NOMO-1 (cell line): ENCODE results near the gene FCN3.

Experiments used
- DNase-seq, 2 experiments: peaks; one replicate each; lab custom pipeline; 2025; ENCODE audit not compliant: unreplicated experiment in 2 of 2; lab: John Stamatoyannopoulos, UW

The FCN3 gene

DNA sequence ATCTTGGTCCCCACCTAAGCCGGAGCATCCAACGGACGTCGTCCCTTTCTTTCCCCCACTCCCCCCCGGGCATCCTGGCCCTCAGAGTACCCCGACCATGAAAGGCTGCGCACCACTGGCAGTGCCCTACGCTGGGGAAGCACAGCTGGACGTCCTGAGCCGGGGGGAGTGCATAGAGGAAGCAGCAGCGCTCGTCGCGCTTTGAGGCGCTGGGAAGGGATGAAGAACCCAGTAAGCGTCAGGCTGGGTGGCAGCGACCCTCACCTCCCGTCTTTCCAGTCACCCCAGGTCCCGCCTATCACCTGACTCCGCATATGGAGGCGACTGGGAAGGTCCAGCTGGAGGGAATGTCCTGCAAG, 13.6 kb downstream of the FCN3 start:
- DNase-seq = no peak

DNA sequence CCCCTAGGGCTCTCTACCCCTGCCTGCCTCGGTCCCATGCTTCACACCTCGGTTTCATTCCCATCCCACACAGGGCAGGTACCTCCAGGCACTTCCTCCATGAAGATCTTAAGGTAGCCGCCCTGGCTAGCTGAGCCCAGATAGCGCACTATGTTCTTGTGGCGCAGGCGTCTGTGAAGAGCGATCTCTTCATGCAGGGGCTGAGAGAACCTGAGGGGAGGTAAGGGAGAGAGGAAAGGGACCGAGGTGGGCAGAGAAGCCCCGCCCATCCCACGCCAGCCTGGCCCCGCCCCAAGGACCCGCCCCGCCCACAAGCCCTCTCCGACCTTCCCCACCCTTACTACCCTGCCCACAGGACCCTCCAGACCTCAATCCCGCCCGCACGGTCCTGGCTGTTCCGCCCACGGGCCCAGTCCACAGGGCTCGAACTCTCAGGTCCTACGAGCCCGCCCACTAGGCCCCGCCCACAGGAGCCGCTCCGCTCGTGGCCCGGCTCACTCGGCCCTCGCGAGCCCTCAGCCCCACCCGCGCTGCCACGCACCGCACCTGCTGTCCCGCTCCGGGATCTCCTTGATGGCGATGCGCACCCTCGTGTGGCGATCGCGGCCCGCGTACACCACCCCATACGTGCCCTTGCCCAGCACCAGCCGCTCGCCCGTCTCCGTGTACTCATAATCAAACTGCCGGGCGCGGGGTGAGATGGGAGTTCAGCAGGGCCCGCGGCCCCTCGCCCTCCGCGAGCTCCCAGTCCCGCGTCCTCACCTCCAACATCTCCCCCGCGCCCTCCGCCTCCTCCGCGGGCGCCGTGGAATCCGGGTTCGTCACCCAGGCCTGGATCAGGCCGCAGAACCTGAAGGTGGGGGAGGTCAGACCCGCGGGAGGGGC, 14.2 kb downstream of the FCN3 start:
- no peak for DNase-seq

DNA sequence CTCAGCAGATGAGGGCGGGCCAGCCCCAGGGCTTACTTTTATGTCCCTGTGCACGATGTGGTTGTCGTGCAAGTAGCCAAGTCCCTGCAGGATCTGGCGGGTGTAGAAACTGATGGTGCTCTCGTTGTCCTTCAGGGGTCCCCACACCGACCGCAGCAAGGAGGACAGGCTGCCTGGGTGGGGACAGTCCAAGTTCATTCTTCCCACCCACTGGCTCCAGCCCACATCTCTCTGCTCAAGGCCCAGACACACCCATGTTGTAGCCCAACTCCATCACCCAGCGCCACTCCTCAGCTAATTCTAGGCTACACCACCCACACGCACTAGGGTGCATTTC, 14.8 kb downstream of the FCN3 start:
- no peak for DNase-seq

DNA sequence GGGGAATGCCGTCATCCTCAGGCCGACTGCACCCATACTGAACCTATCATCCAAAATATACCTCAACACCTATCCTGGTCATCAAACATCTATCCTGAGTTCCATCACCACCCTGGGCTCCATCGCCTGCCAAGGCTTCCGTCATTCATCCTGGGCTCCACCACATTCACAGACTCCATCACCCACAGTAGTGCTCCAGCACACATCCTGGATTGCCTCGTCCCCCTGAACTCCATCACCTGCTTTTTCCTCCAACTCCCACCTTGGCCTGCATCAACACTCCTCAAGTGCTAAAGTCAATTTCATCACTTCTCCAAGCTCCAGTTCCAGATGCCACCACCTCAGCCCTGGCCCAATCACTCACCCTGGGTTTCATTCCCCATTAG, 15.7 kb downstream of the FCN3 start:
- DNase-seq = no peak

DNA sequence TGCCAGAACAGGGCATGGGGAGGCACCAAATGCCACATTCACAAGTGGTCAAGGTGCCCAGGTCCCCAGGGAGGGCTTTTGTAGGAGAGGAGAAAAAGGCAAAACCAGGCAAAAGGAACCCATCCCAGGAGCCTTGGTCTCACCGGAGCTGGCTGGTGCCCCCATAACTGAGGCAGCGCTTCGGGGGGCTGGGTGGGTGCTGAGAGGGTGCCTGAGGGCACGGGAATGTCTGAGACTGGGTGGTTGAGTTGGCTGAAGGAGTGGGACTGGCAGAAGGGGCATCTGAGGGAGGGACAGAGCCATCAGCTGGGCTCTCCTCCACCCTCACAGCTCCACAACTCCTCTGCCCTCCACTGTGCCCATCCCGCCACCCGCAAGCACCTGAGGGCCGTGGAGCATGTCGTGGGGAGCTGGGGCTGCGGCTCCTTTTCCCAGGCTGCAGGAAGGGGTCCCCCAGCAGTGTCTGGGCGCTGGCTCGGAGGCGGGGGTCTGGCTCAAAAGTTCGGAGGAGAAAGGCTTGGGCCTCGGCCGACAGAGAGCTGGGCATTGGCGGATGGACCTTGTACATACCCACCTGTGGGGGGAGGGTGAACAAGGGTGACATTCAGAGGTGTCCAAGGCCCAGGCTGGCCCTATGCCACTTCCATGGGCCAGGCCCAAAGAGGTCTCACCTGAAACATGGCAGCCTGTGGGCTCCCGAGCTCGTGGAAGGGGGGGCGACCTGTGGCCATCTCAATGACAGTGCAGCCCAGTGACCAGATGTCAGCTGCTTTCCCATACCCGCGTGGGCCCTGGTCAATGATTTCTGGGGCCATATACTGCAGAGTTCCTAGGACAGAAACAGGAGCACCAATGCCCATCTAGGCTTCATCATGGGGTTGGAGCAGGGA, 16.3 kb downstream of the FCN3 start:
- no peak for DNase-seq

DNA sequence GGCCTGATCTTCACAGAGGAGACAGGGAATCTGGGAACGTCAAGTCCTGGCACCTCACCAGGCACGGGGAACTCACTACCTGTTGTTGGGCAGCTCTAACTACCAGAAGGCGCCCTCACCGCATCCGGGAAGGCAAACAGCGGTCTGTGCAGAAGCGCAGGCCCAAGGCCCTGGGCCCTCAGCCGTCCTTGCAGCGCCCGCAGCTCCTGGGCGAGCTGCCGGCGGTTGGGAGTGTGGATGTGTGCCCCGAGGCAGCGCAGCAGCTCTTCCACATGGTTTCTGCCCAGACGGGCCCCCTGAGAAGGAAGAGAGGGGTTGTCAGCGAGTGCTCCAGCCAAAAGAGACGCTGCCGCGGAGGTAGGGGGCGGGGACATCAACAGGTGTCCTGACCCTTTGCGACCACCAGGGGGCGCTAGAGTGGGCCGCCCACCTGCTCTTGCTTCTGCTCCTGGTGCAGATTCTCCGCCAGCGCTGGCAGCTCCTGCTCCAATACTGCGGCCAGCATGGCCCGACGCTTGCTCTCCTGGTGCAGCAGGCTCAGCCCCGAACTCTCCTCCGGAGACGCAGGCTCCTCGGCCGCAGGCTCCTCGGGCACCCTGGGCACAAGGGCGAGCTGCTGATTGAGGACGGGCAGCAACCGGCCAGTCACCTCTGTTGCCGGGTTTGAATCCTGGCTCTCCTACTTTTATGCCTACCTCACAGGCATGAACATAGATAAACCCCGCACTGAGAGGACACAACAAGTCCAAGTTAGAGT, 17.2 kb downstream of the FCN3 start:
- DNase-seq = peak; percentile 71 to 74

DNA sequence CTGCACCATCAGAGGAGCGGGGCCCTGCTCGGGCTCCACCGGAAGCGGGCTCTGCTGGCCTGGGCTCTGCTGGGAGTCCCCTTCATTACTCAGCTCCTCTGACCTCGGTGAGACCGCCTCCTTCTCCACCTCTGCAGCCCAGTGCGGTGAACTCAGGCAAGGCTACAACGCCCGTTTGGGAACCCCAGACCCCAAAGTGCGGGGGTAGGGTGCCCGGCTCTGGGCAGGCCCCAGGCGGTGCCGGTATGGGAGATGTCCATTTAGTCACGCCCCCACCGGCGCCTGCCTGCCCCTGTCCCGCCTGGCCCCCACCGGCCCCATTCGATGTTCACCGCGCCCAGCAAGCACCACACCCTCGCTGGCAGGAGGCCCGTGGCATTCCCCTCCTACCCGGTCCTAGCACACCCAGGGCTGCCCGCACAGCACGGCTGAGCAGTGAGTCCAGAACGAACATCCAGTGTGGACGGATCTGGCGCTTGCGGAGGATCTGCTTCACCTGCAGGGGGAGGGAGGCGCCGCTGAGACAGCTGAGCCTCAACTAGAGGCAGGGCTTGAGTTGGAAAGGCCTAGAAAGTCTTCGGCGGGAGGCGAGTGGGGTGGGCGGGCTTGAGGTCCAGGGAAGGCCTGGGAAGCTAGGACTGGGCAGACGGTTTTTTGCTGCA, 17.9 kb downstream of the FCN3 start:
- no peak for DNase-seq

DNA sequence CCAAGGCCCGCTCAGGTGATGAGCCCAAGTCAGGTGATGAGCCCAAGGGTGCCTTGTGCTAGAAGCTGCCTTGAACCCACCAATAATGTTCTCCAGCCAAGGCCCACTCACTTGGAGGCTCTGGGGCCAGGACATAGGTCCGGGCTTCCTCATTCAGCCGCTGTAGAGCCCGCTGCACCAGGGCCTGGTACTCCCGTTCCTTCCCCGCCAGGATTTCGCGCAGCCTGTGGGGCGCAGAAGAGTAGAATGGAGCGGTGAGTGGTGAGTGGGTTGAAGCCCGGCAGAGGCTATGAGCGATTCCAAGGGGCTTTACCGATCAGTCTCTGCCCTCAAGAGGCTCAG, 18.4 kb downstream of the FCN3 start:
- DNase-seq = no peak

DNA sequence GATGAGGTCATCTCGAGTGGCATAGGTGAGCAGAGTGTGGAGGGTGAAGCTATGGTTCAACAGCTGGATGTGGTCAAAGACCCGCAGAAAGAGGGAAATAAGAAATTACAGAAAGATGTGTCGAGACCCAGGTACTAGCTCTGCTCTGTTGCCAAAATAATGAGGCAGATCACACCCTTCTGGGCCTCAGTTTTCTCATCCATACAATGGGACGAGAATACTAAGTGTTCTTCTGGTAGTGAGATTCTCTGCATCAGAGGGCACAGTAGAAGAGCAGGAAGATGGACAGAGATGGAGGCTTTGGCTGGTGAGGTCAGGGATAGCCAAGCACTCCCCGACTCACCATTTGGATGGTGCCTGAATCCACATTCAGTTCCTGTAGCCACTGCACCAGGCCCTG, 18.9 kb downstream of the FCN3 start:
- no peak for DNase-seq

DNA sequence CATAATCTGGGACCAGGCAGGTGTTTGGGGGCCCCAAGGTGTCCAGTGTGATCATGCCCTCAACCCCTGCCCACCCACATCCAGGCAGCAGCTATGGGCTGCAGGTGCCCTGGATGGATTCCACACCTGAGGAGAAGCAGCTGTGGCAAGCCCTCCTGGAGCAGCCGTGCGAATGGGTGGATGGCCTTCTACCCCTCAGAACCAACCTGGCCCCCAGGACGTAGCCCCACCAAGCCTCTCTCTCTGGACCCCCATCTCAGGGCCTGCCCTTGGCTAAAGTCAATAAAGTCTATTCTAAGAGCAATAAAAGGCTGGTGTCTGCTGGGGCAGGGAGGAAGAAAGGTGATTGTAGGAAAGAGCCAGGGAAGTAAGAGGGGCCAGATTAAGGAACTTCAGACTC, 21.0 kb downstream of the FCN3 start:
- no peak for DNase-seq

DNA sequence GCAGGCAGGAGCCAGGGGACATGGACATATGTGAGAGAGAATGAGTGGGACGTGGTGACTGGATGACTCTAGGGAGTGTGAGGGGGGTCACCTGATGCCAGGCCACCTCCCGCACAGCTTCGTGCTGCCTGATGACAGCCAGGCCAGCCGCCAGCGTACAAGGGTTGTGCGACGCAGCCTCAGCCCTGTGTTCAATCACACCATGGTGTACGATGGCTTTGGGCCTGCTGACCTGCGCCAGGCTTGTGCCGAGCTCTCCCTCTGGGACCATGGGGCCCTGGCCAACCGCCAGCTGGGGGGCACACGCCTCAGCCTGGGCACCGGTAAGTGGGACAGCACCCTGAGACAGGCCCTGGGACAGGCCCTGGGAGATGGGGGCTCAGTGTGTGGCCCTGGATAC, 21.5 kb downstream of the FCN3 start:
- DNase-seq = no peak

DNA sequence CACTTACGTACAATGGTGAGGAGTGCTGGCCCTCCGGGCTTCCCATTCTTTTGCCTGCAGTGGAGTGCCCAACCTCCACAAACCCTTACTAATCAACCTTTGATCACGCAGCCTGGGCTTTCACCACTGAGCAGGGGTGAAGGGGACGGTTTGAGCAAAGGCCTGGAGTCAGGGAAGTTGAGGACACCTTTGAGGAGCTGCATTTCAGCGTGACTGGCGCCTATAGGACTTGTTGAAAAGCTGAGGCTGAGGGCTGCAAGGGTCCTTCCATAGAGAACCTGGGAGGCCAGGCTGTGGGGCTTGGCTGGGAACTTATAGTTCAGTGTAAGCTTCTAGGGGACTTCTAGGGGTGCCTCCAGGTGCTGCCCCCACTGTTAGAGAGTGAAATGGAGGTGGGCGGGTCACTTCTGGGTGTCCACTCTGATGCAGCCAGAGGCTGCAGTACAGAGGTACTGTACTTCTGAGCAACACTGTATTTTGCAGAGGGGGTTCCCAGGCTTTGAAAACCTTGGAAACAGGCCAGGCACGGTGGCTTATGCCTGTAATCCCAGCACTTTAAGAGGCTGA, 23.0 kb downstream of the FCN3 start:
- no peak for DNase-seq

DNA sequence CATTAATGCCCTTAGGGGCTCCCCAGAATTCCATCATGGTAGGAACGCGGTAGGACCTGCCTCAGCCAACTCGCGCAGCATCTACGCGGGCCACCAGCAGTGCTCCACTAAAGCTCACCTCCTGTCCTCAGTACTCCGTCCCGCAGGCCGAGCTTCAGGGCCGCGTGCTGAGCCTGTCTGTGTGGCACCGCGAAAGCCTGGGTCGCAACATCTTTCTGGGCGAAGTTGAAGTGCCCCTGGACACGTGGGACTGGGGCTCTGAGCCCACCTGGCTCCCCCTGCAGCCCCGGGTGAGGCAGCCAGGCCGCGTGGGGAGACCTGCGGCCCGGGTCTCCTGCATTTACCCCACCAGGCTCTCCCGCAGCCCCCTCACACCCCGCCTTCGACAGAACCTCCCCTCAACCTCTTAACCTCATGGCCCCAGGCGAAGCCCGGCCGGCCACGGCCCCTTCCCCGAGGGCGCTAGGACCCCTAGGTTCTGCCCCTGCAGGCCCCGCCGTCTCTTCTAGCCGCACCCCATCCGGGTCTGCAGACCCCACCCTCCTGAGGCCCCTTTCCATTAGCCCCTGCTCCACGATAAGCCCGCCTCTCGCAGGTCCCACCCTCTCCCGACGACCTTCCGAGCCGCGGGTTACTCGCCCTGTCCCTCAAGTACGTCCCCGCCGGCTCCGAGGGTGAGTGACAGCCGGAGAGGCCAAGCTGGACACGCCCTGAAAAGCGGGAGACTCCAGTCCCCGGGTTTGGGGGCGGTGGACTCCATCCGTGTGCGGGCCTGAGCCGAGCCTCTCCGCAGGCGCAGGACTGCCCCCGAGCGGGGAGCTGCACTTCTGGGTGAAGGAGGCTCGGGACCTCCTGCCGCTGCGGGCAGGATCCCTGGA, 23.7 kb downstream of the FCN3 start:
- DNase-seq = no peak

DNA sequence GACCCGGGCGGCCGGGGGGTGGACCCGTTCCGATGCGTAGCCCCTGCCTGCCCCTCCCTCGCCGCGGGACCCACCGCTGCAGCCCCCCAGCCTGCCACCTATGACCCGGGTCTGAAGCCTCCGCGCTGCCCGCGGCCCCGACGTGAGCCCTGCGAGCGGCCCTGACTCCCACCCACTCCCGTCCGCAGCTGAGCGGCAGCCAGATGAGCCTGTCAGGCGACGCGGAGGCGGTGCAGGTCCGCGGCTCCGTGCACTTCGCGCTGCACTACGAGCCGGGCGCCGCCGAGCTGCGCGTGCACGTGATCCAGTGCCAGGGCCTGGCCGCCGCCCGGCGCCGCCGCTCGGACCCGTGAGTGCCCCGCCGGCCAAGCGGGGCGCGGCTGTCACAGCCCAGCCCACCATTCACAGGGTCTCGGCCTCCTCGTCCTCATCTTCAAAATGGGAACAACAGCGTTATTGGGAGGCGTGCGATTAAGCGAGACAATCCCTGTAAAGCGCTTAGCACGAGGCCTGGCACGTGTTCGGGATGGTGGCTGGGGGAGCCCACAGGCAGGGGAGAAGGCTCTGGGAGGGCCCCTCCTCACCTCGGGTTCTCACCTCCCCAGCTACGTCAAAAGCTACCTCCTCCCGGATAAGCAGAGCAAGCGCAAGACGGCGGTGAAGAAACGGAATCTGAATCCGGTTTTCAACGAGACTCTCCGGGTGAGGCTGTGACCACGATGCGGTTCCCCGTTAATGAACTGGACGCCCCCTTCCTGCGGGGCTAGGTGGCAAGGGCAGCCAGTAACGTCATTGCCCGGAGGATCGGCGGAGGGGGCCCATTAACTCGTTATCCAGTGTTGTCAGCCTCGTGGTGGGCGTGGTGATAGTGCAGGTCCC, 24.6 kb downstream of the FCN3 start:
- no peak for DNase-seq

DNA sequence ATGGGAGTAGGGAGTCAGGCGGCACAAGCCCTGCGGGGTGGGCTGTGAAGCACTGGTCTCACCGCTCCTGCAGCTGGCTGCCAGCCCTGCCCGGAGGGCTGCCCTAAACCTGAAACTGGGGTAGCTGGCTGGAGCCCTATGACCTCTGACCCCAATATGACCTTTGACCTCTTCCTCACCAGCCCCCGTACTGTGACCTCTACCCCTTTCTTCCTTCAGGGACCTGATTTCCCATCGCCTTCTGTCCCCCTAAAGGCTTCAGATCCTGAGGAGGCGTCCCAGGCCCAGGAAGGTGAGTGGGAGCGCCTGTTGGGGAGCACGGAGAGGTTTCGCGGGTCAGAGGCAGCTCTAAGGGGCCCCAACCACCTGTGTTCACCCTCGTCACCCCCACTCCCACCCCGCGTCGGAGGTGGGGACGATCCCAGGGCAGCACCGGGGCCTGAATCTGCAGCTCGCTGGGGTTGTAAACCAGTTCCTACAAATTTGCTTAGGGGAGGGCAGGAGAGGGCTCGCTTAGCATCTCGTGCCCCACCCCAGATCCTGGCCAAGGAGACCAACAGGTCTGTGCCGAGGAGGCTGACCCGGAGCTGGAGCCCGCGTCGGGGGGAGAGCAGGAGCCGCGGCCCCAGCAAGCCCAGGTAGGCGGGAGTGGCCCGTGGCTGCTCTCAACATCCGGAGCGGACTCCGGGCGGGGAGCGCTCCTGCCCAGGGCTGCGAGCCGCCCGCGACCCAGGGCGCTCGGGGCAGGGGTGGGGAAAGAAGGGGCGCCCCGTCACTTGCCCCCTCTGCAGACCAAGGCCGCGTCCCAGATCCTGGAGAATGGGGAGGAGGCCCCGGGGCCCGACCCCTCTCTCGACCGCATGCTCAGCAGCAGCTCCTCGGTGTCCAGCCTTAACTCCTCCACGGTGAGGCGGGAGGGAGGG, 25.5 kb downstream of the FCN3 start:
- DNase-seq = no peak

DNA sequence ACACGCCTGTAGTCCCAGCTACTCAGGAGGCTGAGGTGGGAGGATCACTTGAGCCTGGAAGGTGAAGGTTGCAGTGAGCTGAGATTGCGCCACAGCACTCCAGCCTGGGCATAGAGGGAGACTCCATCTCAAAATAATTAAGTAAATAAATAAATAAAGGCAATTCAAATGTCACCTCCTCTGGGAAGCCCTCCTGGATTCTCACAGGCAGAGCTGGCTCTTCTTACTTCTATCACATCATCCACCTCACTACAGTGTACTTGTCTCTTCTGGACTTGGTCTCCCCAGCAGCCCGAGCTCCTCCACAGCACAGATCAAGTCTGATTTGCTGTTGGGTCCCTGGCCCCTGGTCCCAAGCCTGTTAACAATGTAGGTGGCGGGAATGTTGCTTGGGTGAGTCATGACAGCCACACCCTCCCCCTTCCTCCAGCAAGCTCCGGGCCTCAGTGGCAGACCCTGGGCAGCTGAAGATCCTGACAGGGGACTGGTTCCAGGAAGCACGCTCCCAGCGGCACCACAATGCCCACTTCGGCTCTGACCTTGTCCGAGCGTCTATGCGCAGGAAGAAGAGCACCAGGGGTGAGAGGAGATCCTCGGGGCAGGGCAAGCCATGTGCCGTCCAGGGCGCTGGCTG, 27.5 kb downstream of the FCN3 start:
- no peak for DNase-seq

DNA sequence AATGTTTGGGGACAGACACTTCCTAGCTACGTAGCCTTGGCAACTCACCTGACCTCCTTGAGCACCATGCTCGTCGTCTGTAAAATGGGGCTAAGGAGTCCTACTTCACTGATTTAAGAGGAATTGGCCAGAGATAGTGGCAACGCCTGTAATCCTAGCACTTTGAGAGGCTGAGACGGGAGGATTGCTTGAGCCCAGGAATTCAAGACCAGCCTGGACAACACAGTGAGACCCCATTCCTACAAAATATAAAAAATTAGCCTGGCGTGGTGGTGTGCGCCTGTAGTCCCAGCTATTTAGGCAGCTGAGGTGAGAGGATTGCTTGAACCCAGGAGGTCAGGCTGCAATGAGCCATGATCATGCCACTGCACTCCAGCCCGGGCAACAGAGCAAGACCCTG, 28.3 kb downstream of the FCN3 start:
- DNase-seq = no peak
